HG02623 (cell line): ENCODE data around the gene HDAC4.

Source experiments
- ATAC-seq: cut with Tn5 transposase; IDR thresholded peaks from one replicate; pipeline ENCODE4 v1.9.1; 2021; ENCODE audit warnings: moderate library complexity; ENCODE audit not compliant: unreplicated experiment

HDAC4 gene

GRCh38 chr2:239133945-239134570 lies 266.8 kb downstream of the HDAC4 start:
- no peak for ATAC-seq

- ATAC-seq = no peak
Observed at GRCh38 chr2:239132786-239133185, 268.0 kb downstream of the HDAC4 start.

DNA sequence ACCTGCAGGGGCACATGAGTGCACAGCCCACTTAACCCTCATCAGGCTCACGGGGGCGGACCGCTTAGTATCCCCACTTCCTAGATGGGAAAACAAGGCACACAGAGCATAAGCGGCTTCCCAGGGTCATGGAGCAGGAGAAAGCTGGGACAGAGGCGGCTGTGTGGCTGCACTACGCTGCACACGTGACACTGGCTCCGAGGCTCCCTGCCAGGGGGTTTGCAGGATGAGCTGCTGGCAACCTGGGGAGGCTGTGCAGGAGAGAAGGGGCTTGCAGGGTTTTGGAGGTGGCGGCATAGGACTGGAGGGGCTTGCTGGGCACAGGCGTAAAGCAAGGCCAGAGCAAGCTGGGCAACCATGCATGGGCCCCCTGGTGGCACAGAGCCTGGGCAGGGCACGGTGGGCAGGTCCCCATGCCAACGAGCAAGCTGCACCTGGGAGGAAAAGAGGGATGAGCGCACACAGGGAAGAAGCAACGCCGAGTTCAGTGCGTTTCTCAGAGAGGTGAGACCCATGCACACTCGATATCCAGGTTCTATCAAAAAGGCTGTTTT lies 268.6 kb downstream of the HDAC4 start:
- no peak for ATAC-seq

DNA sequence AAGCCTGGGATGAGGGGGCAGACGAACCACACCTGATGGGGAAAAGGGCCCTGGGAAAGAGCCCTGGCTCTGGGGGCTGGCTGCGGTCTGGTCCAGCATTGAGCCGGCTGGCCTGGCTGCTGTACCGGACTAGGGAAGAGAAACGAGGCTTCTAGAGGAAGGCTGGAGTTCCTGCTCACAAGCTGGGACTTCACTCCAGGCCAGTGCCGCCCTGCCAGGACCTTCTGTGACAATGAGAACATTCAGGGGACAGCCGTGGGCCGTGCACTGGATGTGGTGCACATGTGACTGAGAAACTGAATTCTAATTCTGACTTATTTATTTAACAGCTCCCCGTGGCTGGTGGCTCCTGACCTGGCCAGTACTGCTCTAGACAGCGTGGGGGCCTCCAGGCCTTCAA lies 269.3 kb downstream of the HDAC4 start:
- ATAC-seq = no peak

DNA sequence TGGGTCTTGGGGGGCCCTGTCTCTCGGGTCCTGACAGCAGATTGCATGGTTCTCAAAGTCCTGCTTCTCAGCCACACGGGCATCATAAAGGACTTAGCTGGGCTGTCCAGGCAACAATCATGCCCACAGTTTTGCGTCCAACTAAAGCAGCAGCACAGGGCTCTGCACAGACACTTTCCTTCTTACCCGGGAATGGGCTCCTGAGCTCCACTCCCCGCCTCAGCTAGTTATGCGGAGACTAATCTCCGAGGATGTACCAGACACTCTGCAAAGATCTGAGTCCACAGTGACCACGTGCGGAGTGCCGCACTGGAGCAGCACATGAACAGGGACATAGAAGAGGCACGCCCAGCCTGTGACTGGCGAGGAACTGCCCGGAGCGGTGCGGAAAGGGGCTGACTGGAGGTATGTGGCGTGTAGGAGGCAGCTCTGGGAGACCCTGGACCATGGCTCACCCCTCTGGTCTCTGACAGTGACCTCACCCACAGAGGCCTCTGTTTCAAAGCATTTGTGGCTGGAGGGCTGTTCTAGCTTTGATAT lies 270.0 kb downstream of the HDAC4 start:
- no peak for ATAC-seq

DNA sequence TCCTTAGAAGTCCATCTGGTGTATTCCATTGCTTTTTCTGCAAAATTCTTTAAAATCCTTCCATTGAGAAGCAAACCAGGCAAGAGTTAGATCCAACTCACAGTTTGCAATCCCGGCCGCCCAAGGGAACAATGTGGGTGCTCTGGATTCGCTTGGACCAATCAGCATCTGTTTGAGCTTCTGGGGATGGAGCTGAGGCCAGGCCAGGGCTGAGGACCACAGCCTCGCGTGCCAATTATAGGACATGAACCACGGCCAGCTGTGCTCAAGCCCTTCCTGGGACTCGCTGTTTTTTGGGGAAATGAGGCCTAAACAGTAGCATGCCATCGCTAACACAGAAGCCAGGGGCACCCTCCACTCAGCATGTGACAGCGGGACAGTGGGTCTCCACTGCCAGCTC lies 270.8 kb downstream of the HDAC4 start:
- ATAC-seq = no peak

- no peak for ATAC-seq
Observed at GRCh38 chr2:239129147-239129920, 271.5 kb downstream of the HDAC4 start.

- ATAC-seq = no peak
Observed at GRCh38 chr2:239128706-239129105, 272.1 kb downstream of the HDAC4 start.

DNA sequence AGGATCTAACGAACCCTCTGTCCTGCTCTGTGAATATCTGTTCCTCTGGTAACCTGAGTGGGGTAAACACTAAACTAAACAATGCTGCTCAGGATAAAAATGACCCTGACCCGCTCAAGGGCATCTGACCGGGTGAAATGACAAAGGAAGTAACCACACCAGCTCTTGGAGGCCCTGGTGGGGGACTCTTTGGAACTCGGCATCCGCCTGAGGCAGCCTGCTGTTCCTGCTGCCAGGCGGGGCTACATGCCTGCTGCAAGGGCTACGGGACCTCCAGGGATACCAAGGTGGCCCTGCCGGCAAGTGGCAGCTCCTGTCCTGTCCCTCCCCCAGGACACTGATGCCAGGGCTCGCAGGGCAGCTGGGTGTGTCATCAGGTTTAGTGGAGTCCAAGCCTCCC lies 273.3 kb downstream of the HDAC4 start:
- no peak for ATAC-seq

DNA sequence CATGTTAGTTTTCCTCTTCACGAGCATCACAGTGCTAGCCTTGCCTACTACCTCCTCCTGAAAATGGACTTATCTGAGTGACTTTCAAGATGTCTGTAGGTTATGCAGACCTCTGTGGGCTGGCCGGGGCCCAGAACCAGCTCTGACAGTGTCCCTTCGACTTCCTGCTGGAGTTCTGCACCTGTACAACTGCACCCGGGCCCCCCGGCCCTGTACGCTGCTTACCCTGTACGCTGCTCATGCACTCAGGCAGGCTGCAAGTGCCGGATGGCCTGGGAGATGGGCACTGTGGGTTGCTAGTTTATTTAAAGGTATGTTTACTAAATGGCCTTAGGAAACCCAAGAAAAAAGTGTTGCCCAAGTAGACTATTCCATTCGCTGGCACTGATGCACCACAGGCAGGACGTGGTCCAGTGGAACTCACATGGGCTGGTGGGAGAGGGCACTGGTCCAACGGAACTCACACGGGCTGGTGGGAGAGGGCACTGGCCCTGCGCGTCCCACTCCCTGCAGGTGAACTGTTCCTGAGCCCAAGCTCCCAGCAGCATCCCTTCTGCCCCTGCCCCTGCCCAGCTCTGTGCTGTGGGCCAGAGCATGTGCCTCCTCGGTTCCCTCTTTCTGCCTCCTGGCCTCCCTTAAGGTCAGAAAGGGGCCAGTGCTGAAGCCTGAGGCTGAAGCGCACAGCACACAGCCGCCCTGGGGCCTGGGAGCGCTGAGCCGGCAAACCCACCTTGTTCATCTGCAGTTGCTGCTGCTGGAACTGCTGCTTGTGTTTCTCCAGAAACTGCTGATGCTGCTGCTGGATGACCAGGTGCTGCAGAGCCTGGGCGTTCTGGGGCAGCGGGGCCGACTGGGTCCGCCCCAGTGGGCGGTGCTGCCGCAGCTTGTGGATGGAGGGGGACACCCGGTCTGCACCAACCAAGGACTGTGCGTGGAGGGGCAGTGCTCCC lies 274.8 kb downstream of the HDAC4 start:
- ATAC-seq = no peak

DNA sequence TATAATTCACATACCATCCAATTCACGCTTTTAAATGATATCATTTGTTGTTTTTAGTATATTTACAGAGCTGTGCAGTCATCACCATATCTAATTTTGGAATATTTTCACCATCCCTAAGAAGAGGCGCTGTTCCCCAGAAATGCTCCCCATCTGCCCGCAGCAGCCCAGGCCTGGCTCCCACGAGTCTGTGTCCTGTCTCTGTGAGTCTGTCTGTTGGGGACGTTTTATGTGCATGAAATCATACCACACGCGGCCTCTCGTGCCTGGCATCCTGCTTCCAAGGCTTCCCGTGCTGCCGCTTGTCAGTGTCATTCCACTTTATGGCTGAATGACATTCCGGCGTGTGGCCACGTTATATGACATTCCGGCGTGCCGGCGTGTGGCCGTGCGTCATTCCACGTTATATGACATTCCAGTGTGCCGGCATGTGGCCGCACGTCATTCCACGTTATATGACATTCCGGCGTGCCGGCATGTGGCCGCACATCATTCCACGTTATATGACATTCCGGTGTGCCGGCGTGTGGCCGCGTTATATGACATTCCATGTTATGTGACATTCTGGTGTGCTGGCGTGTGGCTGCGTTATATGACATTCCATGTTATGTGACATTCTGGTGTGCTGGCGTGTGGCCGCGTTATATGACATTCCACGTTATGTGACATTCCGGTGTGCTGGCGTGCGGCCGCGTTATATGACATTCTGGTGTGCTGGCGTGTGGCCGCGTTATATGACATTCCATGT lies 276.5 kb downstream of the HDAC4 start:
- no peak for ATAC-seq

DNA sequence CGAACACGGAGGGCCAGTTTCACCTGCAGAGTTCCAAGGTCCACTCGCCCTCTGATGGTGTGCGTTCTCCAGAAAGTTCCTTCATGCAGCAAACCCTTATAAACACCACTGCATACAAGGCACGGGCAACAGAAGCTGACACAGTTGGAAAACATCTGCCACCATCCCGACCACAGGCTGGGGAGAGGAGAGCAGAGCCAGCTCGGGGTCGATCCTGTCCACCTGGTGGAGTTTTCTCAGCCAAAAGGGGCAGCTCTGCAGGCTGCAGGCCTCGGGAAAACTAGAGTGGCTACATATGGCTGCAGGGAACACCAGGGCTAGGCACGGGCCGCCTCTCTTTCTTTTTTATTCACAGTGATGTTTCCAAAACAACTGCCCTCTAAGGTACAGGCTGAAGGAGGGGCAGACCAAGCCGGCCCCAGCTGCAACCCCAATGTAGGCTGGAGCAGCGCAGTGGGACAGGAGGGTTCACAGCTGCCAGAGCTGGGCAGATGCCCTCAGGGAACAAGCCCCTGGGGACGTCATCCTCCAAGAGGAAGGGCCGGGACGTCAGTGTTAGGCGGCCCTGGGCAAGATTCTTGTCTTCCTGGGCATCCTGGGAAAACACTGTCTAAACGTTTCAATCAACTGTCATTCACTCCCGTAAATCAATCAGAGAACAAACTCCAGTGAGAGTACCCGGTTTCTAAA lies 278.3 kb downstream of the HDAC4 start:
- no peak for ATAC-seq

- no peak for ATAC-seq
Observed at GRCh38 chr2:239121600-239122012, 279.2 kb downstream of the HDAC4 start.

- no peak for ATAC-seq
Observed at GRCh38 chr2:239120664-239121063, 280.2 kb downstream of the HDAC4 start.

DNA sequence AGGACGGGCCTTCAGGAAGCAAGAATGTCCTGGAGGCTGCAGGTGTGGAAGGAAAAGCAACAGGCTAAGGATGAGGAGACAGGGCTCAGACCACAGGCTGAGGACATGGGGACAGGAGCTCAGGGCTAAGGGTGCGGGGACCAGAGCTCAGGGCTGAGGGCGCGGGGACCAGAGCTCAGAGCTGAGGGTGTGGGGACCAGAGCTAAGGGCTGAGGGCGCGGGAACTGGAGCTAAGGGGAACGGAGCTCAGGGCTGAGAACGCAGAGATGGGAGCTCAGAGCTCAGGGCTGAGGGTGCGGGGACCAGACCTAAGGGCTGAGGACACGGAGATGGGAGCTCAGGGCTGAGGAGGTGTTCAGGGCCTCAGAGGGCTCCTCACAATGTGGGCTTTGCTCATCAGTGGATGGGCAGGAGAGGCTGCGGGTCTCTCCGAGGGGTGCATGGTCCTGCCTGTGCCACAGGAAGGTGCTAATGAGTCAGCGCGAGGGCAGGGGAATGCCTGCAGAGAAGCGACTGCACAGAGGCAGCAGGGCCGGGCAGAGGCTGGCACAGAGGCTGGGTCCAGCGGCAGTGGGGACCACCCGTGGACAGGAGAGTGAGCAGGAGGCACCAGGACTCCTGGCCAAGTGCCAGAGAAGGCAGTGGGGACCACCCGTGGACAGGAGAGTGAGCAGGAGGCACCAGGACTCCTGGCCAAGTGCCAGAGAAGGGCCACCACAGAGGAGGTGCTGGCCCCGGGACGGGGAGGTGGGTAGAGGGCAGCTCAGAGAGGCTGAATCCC lies 281.3 kb downstream of the HDAC4 start:
- no peak for ATAC-seq

DNA sequence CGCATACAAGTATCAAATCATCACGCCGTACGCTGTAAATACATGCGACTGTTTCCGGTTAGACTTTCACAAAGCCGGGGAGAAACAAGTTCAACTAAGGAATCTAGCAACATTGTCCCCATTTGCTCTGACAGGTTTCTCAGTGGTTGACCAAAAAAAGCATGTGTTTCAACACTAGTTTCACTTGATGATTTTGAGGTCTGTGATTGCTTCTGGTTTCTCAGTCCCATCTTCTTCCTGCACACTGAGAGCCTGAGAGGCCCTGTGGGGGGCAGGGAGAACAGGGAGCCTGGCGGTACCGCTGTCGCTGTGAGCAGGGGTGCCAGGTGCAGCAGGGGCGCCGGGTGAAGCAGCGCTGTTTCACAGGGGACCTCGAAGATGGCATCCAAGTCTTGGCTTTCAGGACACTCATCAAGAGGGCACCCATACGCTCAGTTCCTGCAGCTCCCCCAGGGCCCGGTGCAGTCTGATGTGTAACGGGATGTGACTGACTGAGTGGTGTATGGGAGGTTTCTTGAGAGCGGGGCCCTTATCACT lies 282.1 kb downstream of the HDAC4 start:
- ATAC-seq = no peak

GRCh38 chr2:239118264-239118663 lies 282.6 kb downstream of the HDAC4 start:
- ATAC-seq = no peak

GRCh38 chr2:239117831-239118230 lies 283.0 kb downstream of the HDAC4 start:
- no peak for ATAC-seq
